ENCODE measurements around the gene LRP2.
"Not testable (repeated sequence)": the region's sequence is repeated elsewhere in the genome, so short reads cannot be mapped to it uniquely, and the experiment has no call there.

LRP2 gene

DNA sequence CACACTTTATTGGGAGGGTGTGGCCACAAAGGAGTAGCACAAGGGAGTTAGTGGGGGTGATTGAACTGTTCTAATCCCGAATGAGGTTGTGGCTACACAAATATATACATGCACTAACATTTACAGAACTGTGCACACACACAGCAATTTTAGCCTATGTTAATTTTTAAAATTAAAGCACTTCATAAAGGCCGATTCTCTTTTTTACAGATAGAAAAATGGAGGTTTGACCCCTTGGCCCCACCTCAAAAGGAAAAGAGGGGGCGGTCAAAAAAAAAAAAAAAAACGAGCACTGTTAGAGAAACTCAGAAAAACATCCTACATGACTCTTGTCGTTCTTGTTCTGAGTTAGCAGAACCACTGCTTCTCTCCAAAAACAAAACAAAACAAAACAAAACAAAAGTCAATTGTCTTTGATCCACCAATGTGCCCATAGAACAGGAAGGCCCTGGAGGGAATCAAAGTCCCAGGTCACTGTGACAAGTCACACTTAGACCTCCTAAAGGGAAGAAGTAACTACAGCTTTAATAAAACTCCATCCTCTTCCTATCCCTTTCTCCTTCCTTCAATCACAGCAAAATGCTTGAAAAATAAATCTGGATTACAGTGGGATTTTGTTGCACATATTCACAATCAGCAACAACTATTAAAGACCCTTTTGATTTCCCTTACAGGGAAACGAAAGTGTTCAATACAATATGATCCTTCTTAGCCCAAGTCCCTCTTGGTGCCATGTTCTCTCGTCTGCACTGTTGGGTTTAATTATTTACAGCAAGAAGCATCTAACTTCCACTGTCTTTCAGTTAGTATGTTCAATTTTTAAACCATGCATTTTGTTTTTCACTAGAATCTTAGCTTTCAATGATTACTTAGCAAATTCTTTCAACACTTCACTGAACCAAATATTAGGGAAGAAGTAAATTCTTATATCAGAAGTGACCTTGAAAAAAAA is 16.6 kb downstream of the LRP2 start:
- no peak for DNase-seq

DNA sequence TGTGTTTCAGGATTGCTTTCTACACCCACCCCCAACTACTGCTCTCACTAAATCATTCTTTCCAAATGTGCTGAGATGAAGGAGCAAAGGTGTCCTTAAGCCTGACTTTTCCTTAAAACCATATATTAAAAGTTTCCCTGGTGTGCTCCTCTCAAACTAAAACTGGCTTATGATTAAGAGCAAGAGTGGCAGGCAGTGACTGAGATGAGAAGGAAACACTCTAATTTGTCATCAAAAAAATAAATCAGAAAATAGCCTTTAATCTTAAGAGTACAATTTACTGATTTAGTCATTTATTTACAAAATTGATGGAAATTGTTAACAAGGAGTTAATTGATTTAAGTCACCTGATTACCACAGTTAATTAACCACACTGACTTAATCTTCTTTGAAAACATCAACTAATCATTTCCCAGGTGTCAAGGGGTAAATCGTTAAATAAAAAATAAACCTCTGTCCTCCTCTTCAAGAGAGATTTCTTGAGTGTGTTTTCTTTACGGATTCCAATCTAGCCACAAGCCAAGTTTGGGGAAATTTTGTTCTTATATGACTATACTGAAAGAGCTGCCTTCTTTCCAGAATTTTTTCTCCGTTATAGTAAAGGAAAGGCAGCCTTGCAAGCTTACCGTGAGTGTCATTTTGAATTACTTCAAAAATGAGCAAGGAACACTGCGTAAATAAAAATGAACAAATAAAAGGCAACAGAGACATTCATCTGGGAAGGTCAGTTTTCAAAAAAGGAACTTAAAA is 17.4 kb downstream of the LRP2 start:
- no peak for DNase-seq

DNA sequence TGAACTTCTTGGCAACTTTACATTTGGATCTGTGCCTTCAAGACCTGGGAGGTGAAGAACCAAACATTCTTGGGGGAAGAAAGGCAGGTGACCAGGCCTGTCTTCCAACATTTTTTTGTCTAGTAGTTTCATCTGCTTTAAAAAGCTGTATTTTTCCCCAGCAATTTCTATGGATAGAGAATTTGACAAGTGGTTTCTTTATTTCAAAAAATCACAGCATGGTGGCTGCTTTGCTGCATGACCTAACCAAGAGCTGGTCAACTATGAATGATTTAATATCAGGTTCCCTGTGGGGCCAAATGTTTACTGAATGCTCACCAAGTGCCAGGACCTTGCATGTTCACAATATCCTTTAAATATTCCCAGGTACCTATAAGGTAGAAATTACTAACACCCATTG is 19.1 kb downstream of the LRP2 start:
- DNase-seq = no peak

DNA sequence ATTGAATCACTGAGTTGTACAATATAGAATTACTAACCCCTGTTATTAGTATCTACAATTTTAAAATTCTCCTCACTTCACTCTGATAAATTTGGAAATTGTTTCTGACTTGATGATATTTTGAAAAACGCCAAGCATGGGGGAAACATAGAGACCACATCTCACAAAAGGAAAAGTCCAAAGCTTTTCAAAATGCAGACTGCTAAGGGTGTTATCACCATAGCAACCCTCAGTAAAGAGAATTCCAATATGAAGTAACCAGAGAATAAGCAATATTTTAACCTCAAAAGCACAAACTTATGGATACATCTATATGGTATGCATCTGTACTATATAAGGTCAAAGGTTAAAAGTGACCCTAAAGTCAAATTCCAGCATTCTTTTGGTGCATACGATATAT is 22.7 kb downstream of the LRP2 start:
- no peak for DNase-seq

DNA sequence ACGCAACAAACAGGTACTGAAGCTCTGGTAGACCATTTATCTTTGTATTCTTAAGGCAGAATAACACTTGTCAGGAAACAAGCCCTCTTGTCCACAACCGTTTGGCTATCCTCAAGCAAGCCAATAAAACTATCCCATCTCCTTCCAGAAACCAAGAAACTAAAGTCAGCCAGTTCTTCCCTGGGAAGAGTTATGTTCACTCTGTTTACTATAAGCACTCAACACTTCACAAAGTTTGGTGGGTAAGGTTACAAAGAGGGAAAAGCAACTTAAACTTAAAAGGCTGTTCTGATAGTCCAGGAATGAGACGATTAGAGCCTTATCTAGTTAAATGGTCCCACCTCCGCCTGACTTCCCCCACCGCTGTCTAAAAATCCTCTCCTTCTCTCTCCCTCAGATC is 25.6 kb downstream of the LRP2 start:
- DNase-seq = no peak

DNA sequence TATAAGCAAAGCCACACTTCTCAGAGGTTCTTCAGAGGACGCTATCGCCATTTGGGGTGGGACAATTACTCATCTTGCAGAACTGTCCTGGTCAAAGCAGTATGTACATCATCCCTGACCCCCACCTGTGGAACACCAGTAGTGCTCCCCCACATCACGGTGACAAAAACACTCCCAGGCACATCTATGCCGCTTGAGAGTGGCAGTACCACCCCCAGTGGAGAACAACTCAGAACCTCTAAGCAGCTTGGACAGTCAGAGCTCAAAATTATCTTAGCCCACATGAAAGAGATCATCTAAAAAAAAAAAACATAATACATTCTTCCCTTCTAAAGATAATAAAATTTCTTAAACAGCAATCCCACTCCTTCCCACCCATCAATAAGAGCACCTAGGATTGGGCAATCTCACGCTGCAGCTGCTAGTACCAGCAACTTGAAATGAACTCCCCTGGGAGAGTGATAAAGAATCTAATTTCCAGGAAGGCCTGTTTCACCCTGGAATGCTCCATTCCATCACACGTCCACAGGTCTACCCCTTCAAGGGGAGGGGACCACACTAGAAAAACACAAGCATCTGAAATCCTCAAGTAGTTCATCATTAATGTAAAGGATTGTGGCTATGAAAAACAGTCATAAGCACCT is 31.7 kb downstream of the LRP2 start:
- no peak for DNase-seq

DNA sequence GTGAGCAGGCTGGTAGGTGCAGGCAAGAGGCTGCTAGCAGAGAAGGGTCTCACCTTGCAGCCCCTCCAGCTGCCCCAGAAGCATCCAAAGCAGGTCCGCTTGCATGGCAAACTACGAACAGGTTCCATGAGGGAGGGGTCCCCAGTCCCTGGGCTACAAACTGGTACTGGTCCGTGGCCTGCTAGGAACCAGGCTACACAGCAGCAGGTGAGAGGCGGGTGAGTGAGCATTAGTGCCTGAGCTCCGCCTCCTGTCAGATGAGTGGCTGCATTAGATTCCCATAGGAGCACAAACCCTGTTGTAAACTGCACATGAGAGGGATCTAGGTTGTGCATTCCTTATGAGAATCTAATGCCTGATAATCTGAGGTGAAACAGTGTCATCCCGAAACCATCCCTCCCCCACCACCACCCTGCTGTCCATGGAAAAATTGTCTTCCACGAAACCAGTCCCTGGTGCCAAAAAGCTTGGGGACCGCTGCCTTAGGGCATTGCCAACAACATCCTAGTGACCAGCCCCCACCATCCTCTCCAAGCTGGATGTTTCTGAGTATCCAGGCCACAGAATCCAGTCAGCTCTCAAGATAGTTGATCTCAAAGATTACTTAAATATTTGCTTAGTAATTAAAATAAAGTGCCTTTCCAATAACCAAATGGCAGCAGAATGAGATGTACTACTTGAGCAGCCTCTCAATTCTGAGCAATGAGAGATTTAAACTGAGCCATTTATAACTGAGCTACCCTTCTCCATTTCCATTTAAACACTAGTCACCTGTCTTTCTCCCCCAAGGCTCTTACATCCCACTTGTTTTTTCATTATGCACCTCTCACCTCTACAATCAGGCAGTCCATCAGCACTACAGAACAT is 32.4 kb downstream of the LRP2 start:
- no peak for DNase-seq

DNA sequence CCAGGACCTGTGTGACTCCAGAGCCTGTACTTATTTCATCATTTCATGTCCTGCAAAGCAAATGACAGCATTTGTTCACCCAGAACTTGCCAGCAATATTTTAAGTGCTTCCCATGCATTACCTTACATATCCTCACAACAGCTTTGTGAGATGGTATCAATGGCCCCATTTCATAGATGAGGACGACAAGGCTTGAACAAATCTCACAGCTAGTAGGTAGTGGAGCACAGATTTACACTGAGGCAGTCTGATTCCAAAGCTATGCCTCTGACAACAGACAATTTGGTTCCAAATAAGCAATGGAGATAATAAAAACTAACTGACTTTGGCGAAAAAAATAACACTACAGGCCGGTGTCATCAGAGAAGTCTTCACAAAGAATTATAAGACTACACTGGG is 33.5 kb downstream of the LRP2 start:
- no peak for DNase-seq

DNA sequence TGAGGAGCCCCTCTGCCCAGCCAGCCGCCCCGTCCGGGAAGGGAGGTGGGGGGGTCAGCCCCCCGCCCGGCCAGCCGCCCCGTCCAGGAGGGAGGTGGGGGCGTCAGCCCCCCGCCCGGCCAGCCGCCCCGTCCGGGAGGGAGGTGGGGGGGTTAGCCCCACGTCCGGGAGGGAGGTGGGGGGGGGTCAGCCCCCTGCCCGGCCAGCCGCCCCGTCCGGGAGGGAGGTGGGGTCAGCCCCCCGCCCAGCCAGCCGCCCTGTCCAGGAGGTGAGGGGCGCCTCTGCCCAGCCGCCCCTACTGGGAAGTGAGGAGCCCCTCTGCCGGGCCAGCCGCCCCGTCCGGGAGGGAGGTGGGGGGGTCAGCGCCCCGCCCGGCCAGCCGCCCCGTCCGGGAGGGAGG is 34.5 kb downstream of the LRP2 start:
- not testable (repeated sequence) for DNase-seq

DNA sequence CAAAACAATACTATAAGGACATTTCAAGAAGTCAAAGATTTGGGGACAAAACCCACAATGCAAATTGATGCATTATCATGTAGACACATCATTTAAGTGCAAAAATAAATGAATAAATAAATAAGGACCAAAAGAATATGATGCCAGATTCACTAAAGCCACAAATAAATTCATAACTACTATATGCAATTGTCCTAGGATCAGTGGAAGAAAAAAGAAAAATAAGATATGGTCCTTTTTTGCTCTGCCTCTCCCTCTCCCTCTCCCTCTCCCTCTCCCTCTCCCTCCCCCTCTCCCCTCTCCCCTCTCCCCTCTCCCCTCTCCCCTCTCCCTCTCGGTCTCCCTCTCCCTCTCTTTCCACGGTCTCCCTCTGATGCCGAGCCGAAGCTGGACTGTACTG is 36.4 kb downstream of the LRP2 start:
- DNase-seq = not testable (repeated sequence)

DNA sequence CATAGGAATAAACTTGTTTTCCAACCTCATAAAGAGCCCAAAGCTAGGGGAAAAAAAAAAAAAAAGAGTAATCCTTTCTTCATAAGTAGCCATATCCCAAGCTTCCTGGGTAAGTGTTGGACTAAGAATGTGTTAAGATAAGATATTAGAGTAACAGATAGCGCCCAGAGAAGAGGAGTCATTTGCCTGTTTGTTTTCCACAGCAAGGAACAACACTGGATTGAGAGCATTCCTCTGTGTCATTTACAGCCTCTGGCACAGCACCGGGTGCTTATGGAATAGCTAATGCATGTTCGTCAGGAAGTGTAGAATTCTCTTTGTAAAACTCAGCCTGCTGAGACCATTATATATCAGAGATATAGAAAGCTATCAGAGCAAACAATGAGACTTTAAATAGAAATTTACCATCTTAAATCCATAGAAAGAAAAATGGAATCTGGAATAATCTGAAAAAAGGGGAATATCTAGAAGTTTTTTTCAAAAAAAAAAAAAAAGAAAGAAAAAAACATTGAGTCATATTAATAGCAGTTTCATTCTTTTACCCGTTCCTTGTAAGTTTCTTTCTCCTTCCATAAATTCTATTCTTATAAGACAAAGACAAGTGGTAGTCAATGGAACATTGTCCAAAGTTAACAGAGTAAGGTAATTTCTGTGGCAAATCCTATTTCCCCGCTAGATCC is 37.6 kb downstream of the LRP2 start:
- no peak for DNase-seq

DNA sequence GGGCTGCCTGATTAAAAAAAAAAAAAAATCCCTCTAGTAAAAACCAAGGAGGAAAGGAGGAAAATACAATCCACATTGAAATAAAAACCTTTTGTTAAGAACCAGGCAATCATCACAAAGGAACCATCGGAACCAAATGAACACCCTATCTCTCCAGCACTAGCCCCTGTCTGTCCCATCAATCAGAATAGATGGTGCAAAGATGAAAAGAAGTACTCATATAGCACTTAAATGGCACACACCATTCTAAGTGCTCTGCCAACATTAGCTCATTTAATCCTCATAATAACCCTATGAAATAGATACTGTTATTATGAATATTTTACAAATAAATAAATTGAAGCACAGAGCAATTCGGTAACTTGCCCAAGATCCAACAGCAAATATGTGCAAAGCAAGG is 38.5 kb downstream of the LRP2 start:
- no peak for DNase-seq

DNA sequence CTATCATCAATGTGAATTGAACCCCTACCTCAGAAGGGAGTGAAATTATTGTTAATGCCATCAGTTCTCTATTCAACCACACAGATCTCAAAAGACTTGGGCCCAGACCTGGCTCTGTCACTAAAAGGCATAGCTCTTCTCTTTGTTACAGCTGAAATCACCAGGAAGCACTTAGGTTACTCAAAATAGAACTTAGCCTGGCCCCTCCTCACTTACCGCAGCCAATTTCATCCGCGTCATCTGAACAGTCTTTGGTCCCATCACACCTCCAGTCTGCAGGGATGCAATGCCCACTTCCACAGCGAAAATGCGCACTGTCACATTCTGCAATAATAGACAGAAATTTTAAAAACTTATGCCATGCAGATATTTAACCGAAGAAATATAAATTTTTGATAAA is 41.8 kb downstream of the LRP2 start:
- no peak for DNase-seq

DNA sequence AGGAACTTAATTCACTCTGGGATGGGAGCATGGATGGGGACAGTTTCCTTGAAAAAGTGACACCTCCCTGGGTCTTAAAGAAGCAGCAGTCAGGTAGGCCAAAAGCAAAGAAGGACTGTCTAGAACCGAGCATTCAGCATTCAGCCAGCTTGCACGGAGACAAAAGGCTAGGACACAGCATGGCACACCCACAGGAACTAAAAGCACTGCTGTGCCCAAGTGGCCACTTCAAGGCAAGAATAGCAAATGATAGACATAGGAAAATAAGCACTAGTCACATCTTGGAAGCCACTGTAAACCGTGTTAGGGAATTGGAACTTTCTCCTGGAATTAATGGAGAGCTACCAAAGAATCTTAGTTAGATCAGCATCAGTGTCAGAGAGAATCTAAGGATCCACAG is 47.0 kb downstream of the LRP2 start:
- no peak for DNase-seq

DNA sequence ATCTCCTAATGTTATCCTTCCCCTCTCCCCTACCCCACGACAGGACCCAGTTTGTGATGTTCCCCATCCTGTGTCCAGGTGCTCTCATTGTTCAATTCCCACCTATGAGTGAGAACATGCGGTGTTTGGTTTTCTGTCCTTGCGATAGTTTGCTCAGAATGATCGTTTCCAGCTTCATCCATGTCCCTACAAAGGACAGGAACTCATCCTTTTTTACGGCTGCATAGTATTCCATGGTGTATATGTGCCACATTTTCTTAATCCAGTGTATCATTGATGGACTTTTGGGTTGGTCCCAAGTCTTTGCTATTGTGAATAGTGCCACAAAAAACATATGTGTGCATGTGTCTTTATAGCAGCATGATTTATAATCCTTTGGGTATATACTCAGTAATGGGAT is 54.0 kb downstream of the LRP2 start:
- DNase-seq = not testable (repeated sequence)

DNA sequence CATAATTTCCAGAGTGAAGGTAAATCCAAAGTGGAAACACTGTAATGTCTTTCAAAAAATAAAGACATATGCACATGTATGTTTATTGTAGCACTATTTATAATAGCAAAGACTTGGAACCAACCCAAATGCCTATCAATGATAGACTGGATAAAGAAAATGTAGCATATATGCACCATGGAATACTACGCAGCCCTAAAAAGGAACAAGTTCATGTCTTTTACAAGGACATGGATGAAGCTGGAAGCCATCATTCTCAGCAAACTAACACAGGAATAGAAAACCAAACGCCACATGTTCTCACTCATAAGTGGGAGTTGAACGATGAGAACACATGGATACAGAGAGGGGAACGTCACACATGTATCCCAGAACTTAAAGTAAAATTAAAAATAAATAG is 57.6 kb downstream of the LRP2 start:
- DNase-seq = not testable (repeated sequence)

DNA sequence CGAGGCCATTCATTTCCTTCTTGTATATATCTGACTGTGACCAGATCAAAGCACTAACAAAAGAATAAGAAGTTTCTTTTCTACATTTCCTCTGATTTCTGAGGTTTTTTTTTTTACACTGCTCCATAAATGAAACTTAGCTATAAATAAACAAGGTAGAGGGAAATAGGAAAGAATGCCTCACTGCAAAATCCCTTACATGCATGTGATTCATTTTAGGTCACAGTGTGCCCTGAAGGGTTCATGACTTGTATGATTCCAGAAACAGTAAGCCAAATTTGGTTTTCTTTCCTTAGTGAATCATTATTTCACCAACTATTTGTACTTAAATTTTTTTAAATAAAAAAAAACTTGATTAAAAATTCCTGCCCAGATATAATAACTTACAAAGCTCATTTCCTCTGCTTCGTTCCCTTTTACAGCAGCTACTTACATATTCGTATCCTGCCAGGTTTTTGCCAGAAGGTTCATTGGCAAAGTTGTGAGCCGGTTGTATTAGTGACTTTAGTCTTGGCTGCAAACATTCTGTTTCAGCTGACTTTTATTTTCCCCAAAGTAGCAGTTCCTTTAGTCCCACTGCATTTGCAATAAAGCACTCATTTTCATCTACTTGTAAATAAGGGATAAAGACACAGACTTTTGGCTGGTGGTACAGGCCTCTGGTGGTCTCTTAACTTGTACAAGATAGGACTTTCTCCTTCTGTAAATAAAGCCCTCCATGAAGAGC is 58.6 kb downstream of the LRP2 start:
- DNase-seq = no peak

DNA sequence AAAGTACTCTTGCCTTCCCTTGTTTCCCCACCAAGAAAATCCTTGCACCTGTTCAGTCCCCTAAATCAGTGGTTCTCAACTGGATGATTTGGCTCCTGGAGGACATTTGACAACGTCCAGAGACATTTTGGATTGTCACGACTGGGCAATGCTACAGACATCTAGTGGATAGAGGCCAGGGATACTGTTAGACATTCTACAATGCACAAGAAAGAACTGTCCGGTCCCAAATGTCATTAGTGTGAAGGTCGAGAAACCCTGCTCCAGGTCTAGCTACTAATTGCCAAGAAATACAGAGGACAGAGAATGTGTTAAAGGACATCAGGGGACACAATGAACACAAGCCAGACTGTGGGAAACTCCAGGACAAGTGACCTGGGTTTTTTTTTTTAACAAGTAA is 60.0 kb downstream of the LRP2 start:
- no peak for DNase-seq

DNA sequence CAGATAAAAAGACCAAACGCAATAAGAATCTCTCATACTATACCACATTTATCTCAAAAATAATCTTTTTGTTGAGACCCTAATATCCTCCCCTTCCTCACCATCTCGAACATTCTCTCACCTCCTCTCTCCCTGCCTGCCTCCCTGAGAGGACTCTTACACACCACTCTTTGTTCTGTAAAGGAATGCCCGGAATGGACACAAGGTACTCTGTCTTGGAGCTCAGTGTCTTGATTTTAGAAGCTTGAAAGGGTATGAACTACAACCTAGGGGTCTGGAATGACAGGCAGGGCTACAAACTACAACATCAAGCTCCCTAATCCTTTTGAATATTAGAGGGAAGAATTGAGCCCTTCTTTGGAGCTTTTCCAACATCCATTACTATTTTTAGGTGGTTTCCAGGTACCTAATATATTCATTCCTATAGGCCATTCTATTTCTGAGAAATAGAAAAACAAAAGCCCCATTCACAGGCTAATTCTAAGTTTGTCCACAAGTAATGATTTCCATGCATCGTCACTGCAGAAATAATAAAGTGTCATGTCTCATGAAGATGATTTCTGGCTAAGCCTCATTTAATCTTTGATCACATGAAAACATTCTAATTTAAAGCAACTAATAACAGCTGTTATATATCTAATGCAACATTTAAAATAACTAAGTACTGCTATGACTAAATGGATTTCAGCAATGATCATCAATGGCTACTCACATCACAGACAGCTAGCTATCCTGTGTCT is 60.6 kb downstream of the LRP2 start:
- no peak for DNase-seq

DNA sequence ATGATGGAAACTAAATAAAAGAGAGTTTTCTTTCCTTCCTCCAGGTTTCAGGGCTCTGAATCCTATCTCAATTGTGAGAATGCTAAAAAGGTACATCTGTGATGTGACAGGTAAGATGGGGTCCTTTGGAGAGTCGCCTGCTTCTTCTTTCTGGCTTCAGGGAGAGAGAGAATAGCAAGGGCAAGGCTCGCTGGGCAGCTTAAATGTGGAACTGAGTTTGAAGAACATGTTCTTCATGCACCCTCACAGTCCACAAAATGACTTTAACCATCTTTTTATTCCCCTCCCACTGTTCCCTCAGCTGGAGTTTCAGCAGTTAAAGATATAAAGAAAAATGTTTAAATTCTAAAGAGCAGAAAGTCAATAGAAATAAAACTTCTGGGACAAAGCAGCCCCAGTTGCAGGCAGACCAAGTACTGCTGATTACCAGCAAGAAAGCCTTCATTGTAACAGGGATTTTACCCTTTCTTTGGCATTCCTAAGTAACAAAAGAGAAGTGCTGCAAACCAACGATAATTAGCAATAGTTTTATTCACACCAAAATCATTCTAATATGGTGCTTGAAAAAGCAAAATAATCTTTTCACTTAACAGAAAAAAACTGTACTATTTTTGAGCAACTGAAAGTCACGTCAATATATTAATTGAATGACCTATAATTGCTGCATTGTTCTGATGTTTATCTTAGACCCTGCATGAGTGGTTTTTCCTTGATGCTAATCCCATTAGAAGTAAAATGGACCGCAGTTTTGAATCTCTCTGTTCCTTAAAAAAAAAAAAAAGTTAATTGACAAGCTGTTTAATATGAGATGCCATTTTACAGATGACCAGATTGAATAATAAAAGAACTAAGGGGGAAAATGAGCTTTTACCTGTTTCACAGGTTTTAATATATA is 61.5 kb downstream of the LRP2 start:
- no peak for DNase-seq

Data from stimulated activated naive CD4-positive, alpha-beta T cell (primary cell).